GM23338 (cell line): ENCODE results near the gene ADCY3. TPM values are rescaled to one million over a fixed set of nuclear protein-coding genes. Genes with fewer than 3 reads are reported as not detected.

Experiments
- ATAC-seq: fragments of 200-7000 bp; cut with Tn5 transposase; 3 replicates; pipeline ENCODE4 v1.9.1; 2020
- DNase-seq: peaks from one replicate; pipeline ENCODE4 v3.0.0-alpha.2; 2015; ENCODE audit warnings: low spot score
- H2AFZ ChIP-seq: fragments of 200-600 bp; sonication (generic); 2 replicates; pipeline ENCODE4 v1.8.0; 2016; ENCODE audit warnings: antibody characterized with exemption, mild to moderate bottlenecking, moderate library complexity
- H3F3A ChIP-seq: fragments of 200-600 bp; sonication (generic); replicated peaks from 2 replicates; pipeline ENCODE4 v1.8.0; 2017; ENCODE audit warnings: antibody characterized with exemption, mixed run types, low read depth
- H3K27ac ChIP-seq: fragments of 200-600 bp; sonication (generic); 2 replicates; pipeline ENCODE4 v1.6.1; 2016; ENCODE audit warnings: low read depth
- H3K27me3 ChIP-seq: fragments of 200-600 bp; sonication (generic); 2 replicates; pipeline ENCODE4 v1.8.0; 2016; ENCODE audit warnings: mild to moderate bottlenecking, mixed run types, moderate library complexity; ENCODE audit not compliant: insufficient read depth
- H3K36me3 ChIP-seq: fragments of 200-600 bp; sonication (generic); 2 replicates; pipeline ENCODE4 v1.8.0; 2016; ENCODE audit warnings: mild to moderate bottlenecking; ENCODE audit not compliant: insufficient read depth
- H3K4me1 ChIP-seq: fragments of 200-600 bp; sonication (generic); 2 replicates; pipeline ENCODE4 v1.8.0; 2016; ENCODE audit warnings: mild to moderate bottlenecking, moderate library complexity; ENCODE audit not compliant: insufficient read depth
- H3K4me2 ChIP-seq: fragments of 200-600 bp; sonication (generic); 2 replicates; pipeline ENCODE4 v1.7.1; 2017; ENCODE audit warnings: mixed run types
- H3K4me3 ChIP-seq: fragments of 200-600 bp; sonication (generic); 2 replicates; pipeline ENCODE4 v1.6.1; 2016; ENCODE audit warnings: mixed run types
- H3K79me2 ChIP-seq: fragments of 200-600 bp; sonication (generic); replicated peaks from 2 replicates; pipeline ENCODE4 v1.8.0; 2017; ENCODE audit warnings: mild to moderate bottlenecking; ENCODE audit not compliant: insufficient read depth
- H3K9me2 ChIP-seq: fragments of 200-600 bp; sonication (generic); 2 replicates; pipeline ENCODE4 v1.8.0; 2017; ENCODE audit not compliant: insufficient read depth
- H4K20me1 ChIP-seq: fragments of 200-600 bp; sonication (generic); replicated peaks from 2 replicates; pipeline ENCODE4 v1.8.0; 2017; ENCODE audit warnings: mild to moderate bottlenecking; ENCODE audit not compliant: insufficient read depth
- H3K27ac Mint-ChIP-seq: 2 replicates; pipeline ENCODE4 v1.8.0; 2020; ENCODE audit warnings: inconsistent platforms, mild to moderate bottlenecking, moderate library complexity, mixed read lengths
- H3K27me3 Mint-ChIP-seq: 3 replicates; pipeline ENCODE4 v1.8.0; 2022; ENCODE audit warnings: low read depth, mild to moderate bottlenecking, moderate library complexity, mixed read lengths, inconsistent platforms; ENCODE audit not compliant: insufficient read depth, poor library complexity
- H3K36me3 Mint-ChIP-seq: 3 replicates; pipeline ENCODE4 v1.8.0; 2021; ENCODE audit warnings: low read depth, mild to moderate bottlenecking, inconsistent platforms, moderate library complexity, mixed read lengths
- H3K4me1 Mint-ChIP-seq: 3 replicates; pipeline ENCODE4 v1.8.0; 2020; ENCODE audit warnings: mild to moderate bottlenecking, inconsistent platforms, mixed read lengths
- H3K4me3 Mint-ChIP-seq: 3 replicates; pipeline ENCODE4 v1.8.0; 2021; ENCODE audit warnings: moderate library complexity, mild to moderate bottlenecking, inconsistent platforms, mixed read lengths
- H3K9me3 Mint-ChIP-seq: 3 replicates; pipeline ENCODE4 v1.8.0; 2020; ENCODE audit warnings: moderate library complexity, mild to moderate bottlenecking, inconsistent platforms, mixed read lengths
- CREB1 ChIP-seq: fragments of 250-450 bp; sonication (Bioruptor Pico); IDR thresholded peaks from 2 replicates; pipeline ENCODE4 v1.5.0; 2020; ENCODE audit warnings: low read depth, mild to moderate bottlenecking, moderate library complexity
- ETS1 ChIP-seq: IDR thresholded peaks from 2 replicates; pipeline ENCODE4 v1.6.1; 2016; ENCODE audit warnings: antibody characterized with exemption
- EZH2 ChIP-seq: fragments of 200-600 bp; sonication (generic); IDR thresholded peaks from one replicate; pipeline ENCODE4 v1.8.0; 2017; ENCODE audit warnings: antibody characterized with exemption, mild to moderate bottlenecking, low read depth; ENCODE audit not compliant: unreplicated experiment
- EZH2phosphoT487 ChIP-seq: fragments of 200-600 bp; sonication (generic); IDR thresholded peaks from one replicate; pipeline ENCODE4 v1.8.1; 2018; ENCODE audit warnings: antibody characterized with exemption; ENCODE audit not compliant: unreplicated experiment
- JUNB ChIP-seq: IDR thresholded peaks from one replicate; pipeline ENCODE4 v1.6.1; 2016; ENCODE audit warnings: antibody characterized with exemption; ENCODE audit not compliant: unreplicated experiment
- NANOG ChIP-seq: IDR thresholded peaks from 2 replicates; pipeline ENCODE4 v1.6.1; 2016; ENCODE audit warnings: antibody characterized with exemption, borderline replicate concordance
- POLR2AphosphoS5 ChIP-seq: IDR thresholded peaks from 2 replicates; pipeline ENCODE4 v1.6.1; 2016; ENCODE audit warnings: antibody characterized with exemption, low read depth
- STAT1 ChIP-seq: IDR thresholded peaks from one replicate; pipeline ENCODE4 v1.6.1; 2016; ENCODE audit warnings: antibody characterized with exemption; ENCODE audit not compliant: unreplicated experiment
- ZNF114 ChIP-seq: fragments of 250-450 bp; sonication (Bioruptor Pico); IDR thresholded peaks from 2 replicates; pipeline ENCODE4 v1.5.0; 2020; ENCODE audit warnings: mild to moderate bottlenecking, moderate library complexity
- ZNF331 ChIP-seq: fragments of 250-450 bp; sonication (Bioruptor Pico); IDR thresholded peaks from 2 replicates; pipeline ENCODE4 v1.5.0; 2020; ENCODE audit warnings: low read depth, mild to moderate bottlenecking, moderate library complexity
- ZNF462 ChIP-seq: fragments of 250-450 bp; sonication (Bioruptor Pico); IDR thresholded peaks from 2 replicates; pipeline ENCODE4 v1.5.0; 2020; ENCODE audit warnings: mild to moderate bottlenecking, moderate library complexity
- polyA plus RNA-seq: library from polyadenylated mRNA; unstranded; fragments of >200 nt; fragmentation: Nextera tagmentation; extraction: Ambion mirVana; gene quantifications from 2 replicates; pipeline ENCODE4 v1.2.1, GENCODE V29; 2016
- total RNA-seq: library from RNA; depleted of rRNA; stranded (reverse); fragments of >200 nt; shearing (Covaris generic); gene quantifications from 2 replicates; pipeline ENCODE4 v1.2.3, GENCODE V29; 2014
- TF ChIP-seq, protein P1 (sequence below), 2 experiments: fragments of 200-600 bp in 1 of 2; sonication (generic) in 1 of 2; conservative IDR thresholded peaks; 2 replicates each; pipeline versions ENCODE4 v1.5.1 to v1.6.1; 2016 to 2017; ENCODE audit warnings: antibody characterized with exemption in 2 of 2, low read depth in 2 of 2, mild to moderate bottlenecking in 2 of 2, moderate library complexity in 1 of 2
- TF ChIP-seq, protein P2 (sequence below): IDR thresholded peaks from one replicate; pipeline ENCODE4 v1.6.1; 2018; ENCODE audit warnings: antibody characterized with exemption; ENCODE audit not compliant: unreplicated experiment

ADCY3 gene
- total and polyA plus RNA-seq, 2 experiments from 2014 or later = 9.7 to 32.4 TPM

GRCh38 chr2:24892928-24893327 is 27.1 kb downstream of the ADCY3 start:
- DNase-seq (no peak), ATAC-seq (no peak)
- Histone ChIP-seq H3K4me1 (no peaks in the 10 kb centered on the region), H3F3A (no peaks in the 10 kb centered on the region), H3K36me3 (peaks cover 9% of the 10 kb centered on the region), H4K20me1 (no peaks in the 10 kb centered on the region), H3K4me2 (no peak overlapping the region), H3K27me3 (no peaks in the 10 kb centered on the region), H2AFZ (no peak overlapping the region), H3K79me2 (no peaks in the 10 kb centered on the region), H3K27ac (no peak overlapping the region), H3K9me2 (no peaks in the 10 kb centered on the region), H3K4me3 (no peak overlapping the region)
- Mint-ChIP-seq H3K4me1 (no peaks in the 10 kb centered on the region), H3K9me3 (peaks cover 40% of the 10 kb centered on the region), H3K27ac (no peak overlapping the region), H3K4me3 (no peak overlapping the region), H3K27me3 (peaks cover 2% of the 10 kb centered on the region), H3K36me3 (peaks cover 39% of the 10 kb centered on the region)
- TF ChIP-seq EZH2 (no peak), CREB1 (CRISPR knock-in tag) (no peak), ZNF462 (CRISPR knock-in tag) (no peak), JUNB (no peak), STAT1 (no peak), ZNF114 (CRISPR knock-in tag) (no peak), NANOG (no peak), ZNF331 (CRISPR knock-in tag) (no peak), EZH2phosphoT487 (no peak), ETS1 (no peak), POLR2AphosphoS5 (no peak)
- TF ChIP-seq, protein P1, sequence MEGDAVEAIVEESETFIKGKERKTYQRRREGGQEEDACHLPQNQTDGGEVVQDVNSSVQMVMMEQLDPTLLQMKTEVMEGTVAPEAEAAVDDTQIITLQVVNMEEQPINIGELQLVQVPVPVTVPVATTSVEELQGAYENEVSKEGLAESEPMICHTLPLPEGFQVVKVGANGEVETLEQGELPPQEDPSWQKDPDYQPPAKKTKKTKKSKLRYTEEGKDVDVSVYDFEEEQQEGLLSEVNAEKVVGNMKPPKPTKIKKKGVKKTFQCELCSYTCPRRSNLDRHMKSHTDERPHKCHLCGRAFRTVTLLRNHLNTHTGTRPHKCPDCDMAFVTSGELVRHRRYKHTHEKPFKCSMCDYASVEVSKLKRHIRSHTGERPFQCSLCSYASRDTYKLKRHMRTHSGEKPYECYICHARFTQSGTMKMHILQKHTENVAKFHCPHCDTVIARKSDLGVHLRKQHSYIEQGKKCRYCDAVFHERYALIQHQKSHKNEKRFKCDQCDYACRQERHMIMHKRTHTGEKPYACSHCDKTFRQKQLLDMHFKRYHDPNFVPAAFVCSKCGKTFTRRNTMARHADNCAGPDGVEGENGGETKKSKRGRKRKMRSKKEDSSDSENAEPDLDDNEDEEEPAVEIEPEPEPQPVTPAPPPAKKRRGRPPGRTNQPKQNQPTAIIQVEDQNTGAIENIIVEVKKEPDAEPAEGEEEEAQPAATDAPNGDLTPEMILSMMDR (conservative IDR thresholded peaks at IDR 0.05; ENCODE audit: low read depth in 2 of 2) = no peak
- TF ChIP-seq, protein P2, sequence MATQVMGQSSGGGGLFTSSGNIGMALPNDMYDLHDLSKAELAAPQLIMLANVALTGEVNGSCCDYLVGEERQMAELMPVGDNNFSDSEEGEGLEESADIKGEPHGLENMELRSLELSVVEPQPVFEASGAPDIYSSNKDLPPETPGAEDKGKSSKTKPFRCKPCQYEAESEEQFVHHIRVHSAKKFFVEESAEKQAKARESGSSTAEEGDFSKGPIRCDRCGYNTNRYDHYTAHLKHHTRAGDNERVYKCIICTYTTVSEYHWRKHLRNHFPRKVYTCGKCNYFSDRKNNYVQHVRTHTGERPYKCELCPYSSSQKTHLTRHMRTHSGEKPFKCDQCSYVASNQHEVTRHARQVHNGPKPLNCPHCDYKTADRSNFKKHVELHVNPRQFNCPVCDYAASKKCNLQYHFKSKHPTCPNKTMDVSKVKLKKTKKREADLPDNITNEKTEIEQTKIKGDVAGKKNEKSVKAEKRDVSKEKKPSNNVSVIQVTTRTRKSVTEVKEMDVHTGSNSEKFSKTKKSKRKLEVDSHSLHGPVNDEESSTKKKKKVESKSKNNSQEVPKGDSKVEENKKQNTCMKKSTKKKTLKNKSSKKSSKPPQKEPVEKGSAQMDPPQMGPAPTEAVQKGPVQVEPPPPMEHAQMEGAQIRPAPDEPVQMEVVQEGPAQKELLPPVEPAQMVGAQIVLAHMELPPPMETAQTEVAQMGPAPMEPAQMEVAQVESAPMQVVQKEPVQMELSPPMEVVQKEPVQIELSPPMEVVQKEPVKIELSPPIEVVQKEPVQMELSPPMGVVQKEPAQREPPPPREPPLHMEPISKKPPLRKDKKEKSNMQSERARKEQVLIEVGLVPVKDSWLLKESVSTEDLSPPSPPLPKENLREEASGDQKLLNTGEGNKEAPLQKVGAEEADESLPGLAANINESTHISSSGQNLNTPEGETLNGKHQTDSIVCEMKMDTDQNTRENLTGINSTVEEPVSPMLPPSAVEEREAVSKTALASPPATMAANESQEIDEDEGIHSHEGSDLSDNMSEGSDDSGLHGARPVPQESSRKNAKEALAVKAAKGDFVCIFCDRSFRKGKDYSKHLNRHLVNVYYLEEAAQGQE = no peak
